ENCODE measurements around the gene BASP1.

The BASP1 gene

GRCh38 chr5:17239953-17240352 is 22.5 kb downstream of the BASP1 start (continued):
- peak; percentile 77 for TF ChIP-seq ZBTB11 (tag by site-specific recombination; conservative IDR thresholded peaks at IDR 0.05; ENCODE audit: low read depth)
- no peak for TF ChIP-seq ZNF621 (tag by site-specific recombination; IDR thresholded peaks at IDR 0.05)
- peak; percentile 61 for TF ChIP-seq ZNF664 (tag by site-specific recombination; IDR thresholded peaks at IDR 0.05)
- peak; percentile 52; the same call in 1 of the 2 replicates for TF ChIP-seq ZNF558 (tag by site-specific recombination; IDR thresholded peaks at IDR 0.05)
- peak; percentile 61; the same call in 1 of the 2 replicates for TF ChIP-seq ZXDB (tag by site-specific recombination; IDR thresholded peaks at IDR 0.05)
- no peak for TF ChIP-seq SETDB1 (IDR thresholded peaks at IDR 0.05; ENCODE audit: insufficient read length, low read length)
- TF ChIP-seq REST (tag by site-specific recombination; IDR thresholded peaks at IDR 0.05): peak; percentile 45; the same call in 1 of the 2 replicates
- TF ChIP-seq MYNN (tag by site-specific recombination; IDR thresholded peaks at IDR 0.05; ENCODE audit: borderline replicate concordance): no peak
- 0 out of 2 replicates have a peak, but pooled peaks have one; percentile 25 for TF ChIP-seq ZBTB1 (tag by site-specific recombination; IDR thresholded peaks at IDR 0.05)
- TF ChIP-seq ZNF585B (tag by site-specific recombination; IDR thresholded peaks at IDR 0.05): no peak
- TF ChIP-seq ZNF19 (tag by site-specific recombination; IDR thresholded peaks at IDR 0.05; ENCODE audit: low read depth): 0 out of 2 replicates have a peak, but pooled peaks have one; percentile 61
- TF ChIP-seq ZNF791 (tag by site-specific recombination; IDR thresholded peaks at IDR 0.05): 0 out of 2 replicates have a peak, but pooled peaks have one; percentile 47
- TF ChIP-seq ZNF18 (tag by site-specific recombination; IDR thresholded peaks at IDR 0.05): no peak
- TF ChIP-seq ZNF202 (tag by site-specific recombination; IDR thresholded peaks at IDR 0.05; ENCODE audit: borderline replicate concordance): peak; percentile 81; the same call in 1 of the 2 replicates
- TF ChIP-seq ZNF629 (tag by site-specific recombination; IDR thresholded peaks at IDR 0.05): peak; percentile 35; the same call in 1 of the 2 replicates
- peak; percentile 87 for TF ChIP-seq ZNF426 (tag by site-specific recombination; IDR thresholded peaks at IDR 0.05)
- TF ChIP-seq ZNF639 (tag by site-specific recombination; IDR thresholded peaks at IDR 0.05): 0 out of 2 replicates have a peak, but pooled peaks have one; percentile 42
- peak; percentile 56 for TF ChIP-seq ZNF654 (tag by site-specific recombination; IDR thresholded peaks at IDR 0.05; ENCODE audit: low read depth)
- 0 out of 2 replicates have a peak, but pooled peaks have one; percentile 42 for TF ChIP-seq ZNF292 (tag by site-specific recombination; IDR thresholded peaks at IDR 0.05; ENCODE audit: borderline replicate concordance, low read depth)
- TF ChIP-seq ZNF510 (tag by site-specific recombination; IDR thresholded peaks at IDR 0.05; ENCODE audit: insufficient replicate concordance): peak; percentile 79
- TF ChIP-seq ZNF140 (tag by site-specific recombination; IDR thresholded peaks at IDR 0.05): peak; percentile 86; the same call in 1 of the 2 replicates
- peak; percentile 49; the same call in 1 of the 2 replicates for TF ChIP-seq GLI2 (tag by site-specific recombination; IDR thresholded peaks at IDR 0.05; ENCODE audit: borderline replicate concordance, low read depth)
- no peak for TF ChIP-seq ZFP37 (tag by site-specific recombination; IDR thresholded peaks at IDR 0.05)

All from HEK293 (cell line).